Thyroid gland (tissue), 4 donors: ENCODE data around the gene FER.

Experiments used
- POLR2A ChIP-seq, 2 donors: fragments of 450-650 bp; IDR thresholded peaks; one replicate each; pipeline ENCODE4 v1.6.1; 2017; ENCODE audit warnings: antibody characterized with exemption in 2 of 2, mild to moderate bottlenecking in 2 of 2, moderate library complexity in 1 of 2
- TF ChIP-seq, protein P1 (sequence below), 6 experiments: fragments of 200-600 bp in 3 of 6; fragments of 450-650 bp in 3 of 6; sonication (generic) in 3 of 6; IDR thresholded peaks; one replicate each; pipeline ENCODE4 v1.5.1; 2016 to 2019; ENCODE audit warnings: antibody characterized with exemption in 6 of 6, mild to moderate bottlenecking in 2 of 6, inconsistent platforms in 1 of 6, moderate library complexity in 1 of 6

DNA sequence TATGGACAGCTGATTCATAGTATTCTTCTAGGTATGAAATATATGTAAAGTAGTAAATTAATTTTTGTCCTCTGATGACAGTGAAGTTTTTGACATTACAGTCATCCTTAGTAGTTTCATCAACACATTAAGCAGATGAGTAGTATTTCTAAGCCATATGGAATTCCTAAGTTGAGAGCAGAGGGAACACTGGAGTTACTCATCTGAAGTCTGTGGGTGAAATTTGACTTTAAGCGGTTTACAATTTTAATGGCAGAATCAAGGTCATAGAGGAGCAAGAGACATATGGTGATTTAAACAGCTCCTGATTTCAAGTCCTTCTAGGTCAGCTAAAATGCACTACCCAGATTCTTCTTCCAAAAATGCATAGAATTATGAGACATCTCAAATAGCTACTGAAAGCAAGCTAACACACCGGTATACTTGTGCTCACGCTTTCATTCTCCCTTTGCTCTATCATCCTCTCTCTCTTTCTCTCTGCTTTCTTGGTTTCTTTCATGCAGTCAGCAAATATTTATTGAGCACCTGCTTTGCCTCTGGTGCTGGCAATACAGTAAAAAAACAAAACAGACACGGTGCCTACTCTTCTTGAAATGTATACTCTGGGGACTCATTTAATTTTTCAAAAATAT lies 235.9 kb downstream of the FER start:
- TF ChIP-seq POLR2A (IDR thresholded peaks at IDR 0.05), result no peak
- TF ChIP-seq, protein P1, sequence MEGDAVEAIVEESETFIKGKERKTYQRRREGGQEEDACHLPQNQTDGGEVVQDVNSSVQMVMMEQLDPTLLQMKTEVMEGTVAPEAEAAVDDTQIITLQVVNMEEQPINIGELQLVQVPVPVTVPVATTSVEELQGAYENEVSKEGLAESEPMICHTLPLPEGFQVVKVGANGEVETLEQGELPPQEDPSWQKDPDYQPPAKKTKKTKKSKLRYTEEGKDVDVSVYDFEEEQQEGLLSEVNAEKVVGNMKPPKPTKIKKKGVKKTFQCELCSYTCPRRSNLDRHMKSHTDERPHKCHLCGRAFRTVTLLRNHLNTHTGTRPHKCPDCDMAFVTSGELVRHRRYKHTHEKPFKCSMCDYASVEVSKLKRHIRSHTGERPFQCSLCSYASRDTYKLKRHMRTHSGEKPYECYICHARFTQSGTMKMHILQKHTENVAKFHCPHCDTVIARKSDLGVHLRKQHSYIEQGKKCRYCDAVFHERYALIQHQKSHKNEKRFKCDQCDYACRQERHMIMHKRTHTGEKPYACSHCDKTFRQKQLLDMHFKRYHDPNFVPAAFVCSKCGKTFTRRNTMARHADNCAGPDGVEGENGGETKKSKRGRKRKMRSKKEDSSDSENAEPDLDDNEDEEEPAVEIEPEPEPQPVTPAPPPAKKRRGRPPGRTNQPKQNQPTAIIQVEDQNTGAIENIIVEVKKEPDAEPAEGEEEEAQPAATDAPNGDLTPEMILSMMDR (IDR thresholded peaks at IDR 0.05), result no peak
